MCF 10A (cell line): ENCODE results near the gene MAP3K5. TPM values are rescaled to one million over a fixed set of nuclear protein-coding genes. Genes with fewer than 3 reads are reported as not detected.
"Not testable (repeated sequence)": the region's sequence is repeated elsewhere in the genome, so short reads cannot be mapped to it uniquely, and the experiment has no call there.

Source experiments
- BruUV-seq: library from RNA; stranded (reverse); fragments of 400-500 nt; replicated peaks from 2 replicates; lab custom pipeline; 2021; lab: Mats Ljungman, UMichigan
- CTCF ChIA-PET: fragments of 300-600 bp; sonication (Branson Sonifier 250); formaldehyde crosslinking; extraction: SDS; loops from one replicate; lab custom pipeline; 2021; ENCODE audit warnings: antibody characterized with exemption, inconsistent platforms; lab: Yijun Ruan, JAX
- POLR2A ChIA-PET: fragments of 300-600, 350-650 bp; sonication (Branson Sonifier 250); formaldehyde crosslinking; extraction: SDS; loops from one replicate; lab custom pipeline; 2020; ENCODE audit warnings: antibody characterized with exemption, inconsistent platforms; lab: Yijun Ruan, JAX
- DNase-seq: peaks from one replicate; pipeline ENCODE4 v3.0.0-alpha.2; 2018; ENCODE audit not compliant: unreplicated experiment
- H3K27ac Mint-ChIP-seq: one replicate; pipeline ENCODE4 v1.8.0; 2022; ENCODE audit warnings: mild to moderate bottlenecking, low read depth, mixed read lengths; ENCODE audit not compliant: unreplicated experiment
- H3K27me3 Mint-ChIP-seq: one replicate; pipeline ENCODE4 v1.8.0; 2022; ENCODE audit warnings: mixed read lengths; ENCODE audit not compliant: insufficient read depth, unreplicated experiment
- H3K36me3 Mint-ChIP-seq: one replicate; pipeline ENCODE4 v1.8.0; 2022; ENCODE audit warnings: mild to moderate bottlenecking, moderate library complexity, mixed read lengths; ENCODE audit not compliant: insufficient read depth, unreplicated experiment
- H3K4me1 Mint-ChIP-seq: one replicate; pipeline ENCODE4 v1.8.0; 2022; ENCODE audit warnings: mixed read lengths; ENCODE audit not compliant: insufficient read depth, unreplicated experiment
- H3K4me3 Mint-ChIP-seq: one replicate; pipeline ENCODE4 v1.8.0; 2022; ENCODE audit warnings: mild to moderate bottlenecking, moderate library complexity, mixed read lengths; ENCODE audit not compliant: unreplicated experiment
- H3K9me3 Mint-ChIP-seq: one replicate; pipeline ENCODE4 v1.8.0; 2022; ENCODE audit warnings: mixed read lengths; ENCODE audit not compliant: unreplicated experiment
- CTCF ChIP-seq: fragments of 200-600 bp; IDR thresholded peaks from one replicate; pipeline ENCODE4 v1.8.0; 2022; ENCODE audit warnings: antibody characterized with exemption, mild to moderate bottlenecking; ENCODE audit not compliant: unreplicated experiment
- intact Hi-C: fragments of 100-400 bp; cut with micrococcal nuclease; formaldehyde crosslinking; loops from 2 replicates; pipeline ENCODE4 v1.14.1; 2022
- total RNA-seq: library from RNA; stranded (reverse); gene quantifications from 2 replicates; pipeline ENCODE4 v1.2.3, GENCODE V29; 2022

The MAP3K5 gene
- total RNA-seq, 1 experiment from 2014 or later = 8.4 TPM

- no TSS peak for BruUV-seq
- CTCF ChIA-PET = interaction anchor here (0.8 to 1.6 kb wide), 5 partner anchors 11 to 112 kb away, joined by 3 to 13 read pairs (median 3); partner anchors contain the start of gene MAP3K5
- H3K4me1 Mint-ChIP-seq = peaks cover 38% of the 10 kb centered on the region
- POLR2A ChIA-PET = interaction anchor here (0.6 to 8.5 kb wide), 23 partner anchors 8 to 1797 kb away, joined by 3 to 134 read pairs (median 5); partner anchors contain the start of gene MAP3K5
- H3K27me3 Mint-ChIP-seq = no peaks in the 10 kb centered on the region
- no peaks in the 10 kb centered on the region for H3K9me3 Mint-ChIP-seq
- H3K36me3 Mint-ChIP-seq = peaks cover 20% of the 10 kb centered on the region
- intact Hi-C loops = loop anchor here (1.0 kb wide), 2 partner anchors 36 to 97 kb away; no protein-coding TSS in a partner anchor
- TF ChIP-seq CTCF = no peak
- H3K4me3 Mint-ChIP-seq = peak overlapping the region; percentile 60
- H3K27ac Mint-ChIP-seq = peak overlapping the region; percentile 86
- peak; percentile 62 for DNase-seq
Observed at GRCh38 chr6:136696238-136696637, 96.0 kb downstream of the MAP3K5 start.

GRCh38 chr6:136695412-136695811 lies 96.9 kb downstream of the MAP3K5 start:
- no peak overlapping the region for H3K4me3 Mint-ChIP-seq
- no peaks in the 10 kb centered on the region for H3K27me3 Mint-ChIP-seq
- H3K9me3 Mint-ChIP-seq = no peaks in the 10 kb centered on the region
- no TSS peak for BruUV-seq
- ChIA-PET CTCF (interaction anchor here (0.8 kb wide), 1 partner anchor 97 kb away, joined by 3 read pairs; the partner anchor contains the start of gene MAP3K5), POLR2A (interaction anchor here (0.6 to 8.5 kb wide), 4 partner anchors 10 to 94 kb away, joined by 3 to 134 read pairs (median 5); partner anchors contain the start of gene MAP3K5)
- intact Hi-C loops = no loop called here
- H3K27ac Mint-ChIP-seq = no peak overlapping the region
- DNase-seq = no peak
- TF ChIP-seq CTCF = no peak
- H3K36me3 Mint-ChIP-seq = peaks cover 27% of the 10 kb centered on the region
- H3K4me1 Mint-ChIP-seq = peaks cover 35% of the 10 kb centered on the region

- intact Hi-C loops = no loop called here
- no peaks in the 10 kb centered on the region for H3K27me3 Mint-ChIP-seq
- ChIA-PET CTCF (interaction anchor here (0.8 to 0.9 kb wide), 2 partner anchors 49 to 99 kb away, joined by 3 read pairs; partner anchors contain the start of gene MAP3K5), POLR2A (interaction anchor here (0.6 kb wide), 1 partner anchor 198 kb away, joined by 3 read pairs; no protein-coding TSS in a partner anchor)
- no peak for TF ChIP-seq CTCF
- H3K9me3 Mint-ChIP-seq = no peaks in the 10 kb centered on the region
- no peak overlapping the region for H3K27ac Mint-ChIP-seq
- peaks cover 34% of the 10 kb centered on the region for H3K36me3 Mint-ChIP-seq
- no peak overlapping the region for H3K4me3 Mint-ChIP-seq
- BruUV-seq = no TSS peak
- peaks cover 21% of the 10 kb centered on the region for H3K4me1 Mint-ChIP-seq
- DNase-seq = no peak
Observed at GRCh38 chr6:136693090-136693489, 99.2 kb downstream of the MAP3K5 start.

GRCh38 chr6:136687894-136688293 lies 104.4 kb downstream of the MAP3K5 start:
- ChIA-PET CTCF (interaction anchor here (1.2 to 1.7 kb wide), 2 partner anchors 12 to 104 kb away, joined by 3 to 6 read pairs; partner anchors contain the start of gene MAP3K5), POLR2A (interaction anchor here (0.7 to 2.4 kb wide), 4 partner anchors 9 to 100 kb away, joined by 3 to 8 read pairs (median 4); no protein-coding TSS in a partner anchor)
- Mint-ChIP-seq H3K36me3 (peaks cover 26% of the 10 kb centered on the region), H3K4me1 (peaks cover 13% of the 10 kb centered on the region)
- H3K4me3 Mint-ChIP-seq, BruUV-seq, H3K27me3 Mint-ChIP-seq, intact Hi-C loops, DNase-seq, H3K9me3 Mint-ChIP-seq, H3K27ac Mint-ChIP-seq: not testable (repeated sequence)
